Small intestine (tissue), 7 donors: Measurements from ENCODE around the gene CYTH3. TPM values are rescaled to one million over a fixed set of nuclear protein-coding genes. Genes with fewer than 3 reads are reported as not detected.
"Not testable (repeated sequence)": the region's sequence is repeated elsewhere in the genome, so short reads cannot be mapped to it uniquely, and the experiment has no call there.

Experiments used
- DNase-seq, 2 donors: peaks; one replicate each; pipeline versions ENCODE4 v3.0.0 to v3.0.0-alpha.2; 2013
- FAIRE-seq: peaks from 2 replicates; lab custom pipeline; 2012; peaks lifted over from hg19 to GRCh38; lab: Jason Lieb, UNC
- H3K27ac ChIP-seq, 3 donors: one replicate each; pipeline ENCODE4 v1.5.1; 2013; ENCODE audit warnings: low read length in 2 of 3, mild to moderate bottlenecking in 2 of 3, control low read depth in 1 of 3, inconsistent platforms in 1 of 3, low read depth in 1 of 3, moderate library complexity in 1 of 3
- H3K27me3 ChIP-seq, 3 donors: one replicate each; pipeline ENCODE4 v1.6.1; 2013; ENCODE audit warnings: low read length in 3 of 3, inconsistent platforms in 1 of 3; ENCODE audit not compliant: control insufficient read depth in 3 of 3, insufficient read depth in 3 of 3
- H3K36me3 ChIP-seq, 3 donors: one replicate each; pipeline ENCODE4 v1.6.1; 2013; ENCODE audit warnings: low read length in 3 of 3, inconsistent platforms in 1 of 3, low read depth in 1 of 3, mild to moderate bottlenecking in 1 of 3, moderate library complexity in 1 of 3; ENCODE audit not compliant: control insufficient read depth in 3 of 3, insufficient read depth in 2 of 3
- H3K4me1 ChIP-seq, 3 donors: one replicate each; pipeline ENCODE4 v1.6.1; 2013; ENCODE audit warnings: low read length in 2 of 3, inconsistent platforms in 1 of 3, low read depth in 1 of 3, mild to moderate bottlenecking in 1 of 3, moderate library complexity in 1 of 3; ENCODE audit not compliant: control insufficient read depth in 3 of 3, insufficient read depth in 2 of 3
- H3K4me3 ChIP-seq, 3 donors: one replicate each; pipeline ENCODE4 v1.5.1; 2013; ENCODE audit warnings: low read length in 3 of 3, control low read depth in 1 of 3, inconsistent platforms in 1 of 3, low read depth in 1 of 3, mild to moderate bottlenecking in 1 of 3, moderate library complexity in 1 of 3
- H3K9me3 ChIP-seq, 2 donors: one replicate each; pipeline ENCODE4 v1.6.1; 2013; ENCODE audit warnings: low read depth in 1 of 2, low read length in 1 of 2; ENCODE audit not compliant: control insufficient read depth in 2 of 2, insufficient read depth in 1 of 2
- WGBS, 3 donors: extraction: QIAGEN DNeasy Blood & Tissue Kit; methylation state at CpG; one replicate each; pipeline ENCODE4 v1.1.7; 2013; 5-methylcytosine and 5-hydroxymethylcytosine counted together
- polyA plus RNA-seq, 4 donors: library from polyadenylated mRNA; stranded (reverse) in 3 of 4; unstranded in 1 of 4; fragments of 200-250 nt in 3 of 4; fragments of 120-200 nt in 1 of 4; gene quantifications; one replicate each; pipeline versions ENCODE4 v1.2.1 to v1.2.3, GENCODE V29; 2013
- donor health status: healthy with polysubstance abuse.
- donor health status: control.
- donor health status: control.
- donor health status: Bipolar disorder and iron deficiency.
- donor health status: healthy.

The CYTH3 gene
- polyA plus RNA-seq, 4 donors, result 21.3 to 27.3 (median 24.4) TPM

DNA sequence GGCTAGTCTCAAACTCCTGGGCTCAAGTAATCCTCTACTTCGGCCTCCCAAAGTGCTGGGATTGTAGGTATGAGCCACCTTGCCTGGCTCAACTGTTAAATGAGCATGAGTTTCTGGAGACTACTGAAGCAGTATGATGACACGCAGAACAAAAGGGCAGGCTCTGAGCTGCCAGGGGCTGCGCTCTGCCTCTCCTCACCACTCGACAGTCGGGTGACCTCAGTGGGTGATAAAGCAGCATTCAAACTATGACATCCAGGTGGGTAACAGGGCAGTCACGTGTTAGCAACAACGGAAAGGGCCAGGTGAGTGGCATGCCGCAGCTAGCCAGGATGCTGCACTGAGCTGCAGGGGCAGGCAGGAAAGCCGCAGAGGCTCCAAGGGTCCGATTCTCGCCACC lies 71.5 kb downstream of the CYTH3 start:
- Histone ChIP-seq H3K4me1 (peaks cover 0 to 6% (median 2%) of the 10 kb centered on the region in 3 donors), H3K27ac (no peak overlapping the region), H3K36me3 (peaks cover 0 to 6% (median 1%) of the 10 kb centered on the region in 3 donors), H3K27me3 (no peaks in the 10 kb centered on the region), H3K4me3 (no peak overlapping the region), H3K9me3 (no peaks in the 10 kb centered on the region)
- FAIRE-seq (no peak), DNase-seq (no peak)
- 96% methylated on average over 11 of the region's 11 CpGs for WGBS, 3 donors

DNA sequence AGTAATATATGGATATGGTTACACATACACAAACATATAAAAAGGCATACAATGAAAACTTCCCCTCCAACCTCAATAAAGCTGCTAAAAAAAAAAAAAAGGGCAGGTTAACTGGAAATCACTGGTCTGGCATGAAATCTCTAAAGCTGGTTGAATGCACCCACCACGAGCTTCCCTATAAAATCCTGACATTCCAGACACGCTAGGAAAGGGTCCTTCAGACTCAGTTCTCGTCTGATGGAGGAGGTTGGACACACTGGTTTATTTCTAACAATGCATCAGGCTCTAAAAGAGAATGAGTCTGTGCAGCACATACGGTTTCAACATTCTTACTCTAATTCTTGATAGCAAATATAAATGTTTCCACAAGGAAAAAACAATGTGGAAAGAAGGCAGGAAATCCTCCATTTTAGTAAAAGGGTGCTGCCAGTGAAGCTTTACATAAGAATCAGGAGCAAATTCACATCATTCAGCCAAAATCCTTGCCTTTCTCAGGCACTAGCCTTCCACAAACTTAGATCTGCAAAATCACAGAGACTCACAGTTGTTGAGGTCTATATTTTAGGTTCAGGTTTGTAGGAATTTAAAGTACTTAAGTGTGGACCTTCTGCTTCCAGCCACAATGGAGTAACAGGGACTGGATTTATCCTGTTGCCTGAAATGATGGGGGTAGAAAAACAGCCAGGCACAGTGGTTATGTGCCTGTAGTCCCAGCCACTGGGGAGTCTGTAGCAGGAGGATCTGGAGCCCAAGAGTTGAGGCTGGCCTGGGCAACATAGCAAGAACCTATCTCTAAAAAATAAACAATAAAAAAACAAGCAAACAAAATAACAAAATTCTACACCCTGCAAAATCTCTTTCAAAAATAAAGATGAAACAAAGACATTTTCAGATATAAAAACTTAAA lies 73.5 kb downstream of the CYTH3 start:
- no peak overlapping the region for H3K4me3 ChIP-seq
- no peak overlapping the region for H3K27ac ChIP-seq
- H3K4me1 ChIP-seq, result peaks cover 0 to 6% (median 2%) of the 10 kb centered on the region in 3 donors
- no peak for DNase-seq
- H3K36me3 ChIP-seq, result peaks cover 0 to 8% (median 0%) of the 10 kb centered on the region in 3 donors
- FAIRE-seq, result no peak
- WGBS, 3 donors, result 71 to 83% (median 76%) methylated on average over 4 of the region's 4 CpGs
- H3K27me3 ChIP-seq, result no peaks in the 10 kb centered on the region
- no peaks in the 10 kb centered on the region for H3K9me3 ChIP-seq

DNA sequence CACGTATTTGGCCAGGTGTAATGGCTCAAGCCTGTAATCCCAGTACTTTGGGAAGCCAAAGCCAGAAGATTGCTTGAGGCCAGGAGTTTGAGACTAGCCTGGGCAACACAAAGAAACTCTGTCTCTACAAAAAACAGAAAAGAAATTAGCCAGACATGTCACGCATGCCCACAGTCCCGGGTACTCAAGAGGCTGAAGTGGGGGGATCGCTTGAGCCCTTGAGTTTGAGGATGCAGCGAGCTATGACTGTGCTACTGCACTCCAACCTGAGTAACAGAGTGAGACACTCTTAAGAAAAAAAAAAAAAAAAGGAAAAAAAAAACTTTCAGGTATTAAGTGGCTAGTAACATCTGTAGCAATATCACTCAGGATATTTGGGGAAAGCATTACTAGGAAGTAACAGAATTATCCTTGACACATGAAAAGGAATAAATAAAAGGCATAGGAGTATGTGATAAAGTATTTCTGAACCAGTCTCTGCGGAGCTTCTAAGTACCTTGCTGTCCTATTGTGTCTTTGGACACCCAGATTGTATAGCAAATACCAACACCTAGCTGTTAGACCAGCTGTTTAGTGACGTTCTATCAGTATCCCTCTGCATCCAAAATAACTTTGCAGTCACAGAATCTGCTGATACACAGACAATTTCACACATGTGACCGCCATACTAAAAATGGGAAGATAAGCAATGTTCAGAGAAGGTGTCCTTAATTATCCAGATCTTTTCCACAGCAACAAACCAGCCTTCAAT lies 74.4 kb downstream of the CYTH3 start:
- H3K27me3 ChIP-seq, result no peaks in the 10 kb centered on the region
- 86 to 91% (median 87%) methylated on average over 8 of the region's 8 CpGs for WGBS, 3 donors
- FAIRE-seq, result no peak

DNA sequence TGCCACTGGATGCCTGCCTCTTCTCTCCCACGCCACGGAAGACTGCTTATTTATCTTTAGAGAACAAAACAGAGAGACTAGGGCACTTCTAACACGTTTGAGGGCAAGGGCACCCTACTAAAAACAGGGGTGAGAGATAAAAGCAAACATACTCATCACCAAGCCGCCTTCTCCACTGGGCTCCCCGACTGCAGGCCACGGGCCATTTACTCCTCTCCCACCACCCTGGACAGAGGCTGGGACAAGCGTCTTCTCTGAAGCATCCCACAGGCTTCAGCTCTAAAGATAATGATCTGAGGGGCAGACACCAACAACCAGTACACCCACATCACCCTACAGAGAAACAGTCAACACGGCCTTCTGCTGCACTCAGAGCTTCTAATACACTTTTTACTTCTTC lies 78.7 kb downstream of the CYTH3 start:
- Histone ChIP-seq H3K4me3 (no peak overlapping the region), H3K4me1 (peaks cover 0 to under 1% (median 0%) of the 10 kb centered on the region in 3 donors), H3K9me3 (no peaks in the 10 kb centered on the region), H3K27me3 (no peaks in the 10 kb centered on the region), H3K36me3 (peaks cover 0 to 18% (median 2%) of the 10 kb centered on the region in 3 donors), H3K27ac (no peak overlapping the region)
- DNase-seq (no peak), FAIRE-seq (no peak)
- 83 to 87% (median 86%) methylated on average over 8 of the region's 8 CpGs for WGBS, 3 donors

More for the DNA sequence above, 74.4 kb downstream of the CYTH3 start:
- Histone ChIP-seq H3K27ac (no peak overlapping the region), H3K9me3 (no peaks in the 10 kb centered on the region), H3K4me3 (no peak overlapping the region), H3K36me3 (peaks cover 0 to 8% (median 0%) of the 10 kb centered on the region in 3 donors), H3K4me1 (peaks cover 0 to 6% (median 2%) of the 10 kb centered on the region in 3 donors)
- DNase-seq, result no peak

DNA sequence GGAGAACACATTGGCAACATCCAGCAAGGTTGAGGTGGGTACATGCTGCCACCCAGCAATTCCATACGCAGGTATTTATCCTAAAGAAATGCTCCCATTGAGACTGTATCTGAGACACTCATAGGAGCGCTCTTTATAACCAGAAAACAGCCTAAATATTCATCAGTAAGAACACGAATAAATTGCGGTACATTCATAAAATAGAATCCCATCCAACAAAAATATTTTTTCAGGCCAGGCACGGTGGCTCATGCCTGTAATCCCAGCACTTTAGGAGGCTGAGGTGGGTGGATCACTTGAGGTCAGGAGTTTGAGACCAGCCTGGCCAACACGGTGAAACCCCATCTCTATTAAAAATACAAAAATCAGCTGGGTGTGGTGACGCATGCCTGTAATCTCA lies 81.9 kb downstream of the CYTH3 start:
- DNase-seq, H3K27me3 ChIP-seq, H3K27ac ChIP-seq, FAIRE-seq, H3K9me3 ChIP-seq, H3K4me1 ChIP-seq, H3K4me3 ChIP-seq: not testable (repeated sequence)
- H3K36me3 ChIP-seq, result peaks cover 2 to 39% (median 11%) of the 10 kb centered on the region in 3 donors
- 87 to 94% (median 93%) methylated on average over 7 of the region's 7 CpGs for WGBS, 3 donors

DNA sequence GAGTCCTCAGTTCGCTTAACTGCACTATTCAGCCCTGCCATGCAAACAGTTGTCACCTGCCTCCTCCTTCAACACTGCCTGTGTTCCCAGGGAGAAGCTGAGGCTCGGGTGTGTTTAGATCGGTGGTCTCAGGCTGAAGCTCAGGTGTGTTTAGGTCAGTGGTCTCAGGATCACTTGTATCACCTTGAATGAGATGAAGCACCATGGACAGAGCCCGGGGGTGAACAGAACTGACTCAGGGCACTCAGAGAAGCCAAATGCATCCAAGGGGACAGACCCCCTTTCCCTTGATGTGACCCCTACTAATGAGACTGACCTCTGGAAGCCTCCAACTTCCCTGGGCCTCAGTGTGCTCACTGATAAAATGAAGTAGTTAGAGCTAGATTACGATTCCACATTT lies 84.0 kb downstream of the CYTH3 start:
- no peak overlapping the region for H3K27ac ChIP-seq
- H3K4me1 ChIP-seq, result no peaks in the 10 kb centered on the region
- no peak for FAIRE-seq
- no peak for DNase-seq
- H3K36me3 ChIP-seq, result peaks cover 2 to 46% (median 11%) of the 10 kb centered on the region in 3 donors
- 91 to 96% (median 96%) methylated on average over 5 of the region's 5 CpGs for WGBS, 3 donors
- no peaks in the 10 kb centered on the region for H3K27me3 ChIP-seq
- H3K4me3 ChIP-seq, result no peak overlapping the region
- no peaks in the 10 kb centered on the region for H3K9me3 ChIP-seq

DNA sequence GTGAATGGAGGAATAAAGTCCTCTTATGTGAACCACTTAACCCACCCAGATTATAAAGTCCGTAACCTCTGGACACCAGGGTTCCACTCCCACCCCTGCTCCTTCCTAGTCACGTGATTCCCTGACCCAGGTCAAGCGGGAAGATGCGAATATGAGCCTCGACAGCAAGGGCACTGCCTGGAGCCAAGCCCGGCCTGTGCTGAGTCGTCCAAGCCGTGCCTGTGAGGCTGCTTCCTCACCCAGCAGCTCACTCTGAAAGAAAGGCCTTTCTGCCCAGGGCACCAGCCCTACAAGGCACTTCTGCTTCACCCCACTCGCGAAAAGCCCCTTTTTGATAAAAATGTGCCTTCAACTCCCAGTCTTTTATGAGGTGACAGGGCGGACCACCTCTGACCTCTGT lies 85.8 kb downstream of the CYTH3 start:
- Histone ChIP-seq H3K9me3 (no peaks in the 10 kb centered on the region), H3K4me1 (no peaks in the 10 kb centered on the region), H3K27ac (no peak overlapping the region), H3K4me3 (no peak overlapping the region), H3K36me3 (peaks cover 4 to 57% (median 13%) of the 10 kb centered on the region in 3 donors), H3K27me3 (no peaks in the 10 kb centered on the region)
- 88 to 92% (median 92%) methylated on average over 11 of the region's 11 CpGs for whole genome bisulfite sequencing, 3 donors
- DNase-seq, result no peak
- no peak for FAIRE-seq

DNA sequence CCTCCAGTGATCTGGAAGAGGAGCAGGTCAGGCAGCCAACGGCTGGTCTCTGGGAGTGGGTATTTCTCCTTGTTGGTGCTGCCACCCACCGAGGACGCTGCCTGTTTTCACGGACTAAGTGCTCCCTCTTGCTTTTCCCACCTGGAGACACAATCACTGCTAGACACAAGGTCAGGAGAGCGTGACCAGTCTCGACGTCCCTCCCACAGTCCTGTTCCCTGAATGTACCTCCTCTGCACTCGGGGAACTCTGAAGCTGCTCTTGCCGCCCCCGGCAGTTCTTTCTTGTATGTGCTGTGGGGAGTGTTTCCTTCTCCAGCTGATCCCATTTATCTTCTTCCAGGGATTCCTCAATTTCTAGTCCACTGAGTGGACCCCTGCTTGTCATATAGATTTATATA lies 89.4 kb downstream of the CYTH3 start:
- 87 to 94% (median 93%) methylated on average over 10 of the region's 10 CpGs for WGBS, 3 donors
- FAIRE-seq (no peak), DNase-seq (no peak)
- H3K9me3 ChIP-seq, result no peaks in the 10 kb centered on the region
- H3K27ac ChIP-seq, result no peak overlapping the region
- H3K27me3 ChIP-seq, result no peaks in the 10 kb centered on the region
- no peak overlapping the region for H3K4me3 ChIP-seq
- peaks cover 2 to 48% (median 14%) of the 10 kb centered on the region in 3 donors for H3K36me3 ChIP-seq
- H3K4me1 ChIP-seq, result no peaks in the 10 kb centered on the region
